Psoas muscle (tissue), 8 donors: ENCODE measurements around the gene VEZT. TPM values are rescaled to one million over a fixed set of nuclear protein-coding genes. Genes with fewer than 3 reads are reported as not detected.
A peak's percentile ranks its signal among the peaks of the same experiment; 100 is the strongest.

Experiments
- ATAC-seq, 4 donors: fragments of 200-7000 bp; cut with Tn5 transposase; one replicate each; pipeline ENCODE4 v1.9.1; 2020; ENCODE audit warnings: moderate library complexity in 3 of 4, mild to moderate bottlenecking in 2 of 4
- DNase-seq, 2 donors: peaks; one replicate each; pipeline ENCODE4 v3.0.0-alpha.2; 2020
- H3K27ac ChIP-seq: fragments of 200-600 bp; one replicate; pipeline ENCODE4 v1.8.0; 2022
- H3K27me3 ChIP-seq, 3 donors: fragments of 200-600 bp in 1 of 3; one replicate each; pipeline versions ENCODE4 v1.6.1 to v1.8.0; 2013 to 2022; ENCODE audit warnings: low read length in 2 of 3, mild to moderate bottlenecking in 2 of 3, moderate library complexity in 1 of 3; ENCODE audit not compliant: insufficient read depth in 3 of 3
- H3K36me3 ChIP-seq, 2 donors: fragments of 200-600 bp in 1 of 2; one replicate each; pipeline versions ENCODE4 v1.6.1 to v1.8.0; 2013 to 2022; ENCODE audit warnings: low read depth in 1 of 2, mild to moderate bottlenecking in 1 of 2, moderate library complexity in 1 of 2; ENCODE audit not compliant: insufficient read depth in 1 of 2
- H3K4me1 ChIP-seq: fragments of 200-600 bp; one replicate; pipeline ENCODE4 v1.8.0; 2022
- H3K4me3 ChIP-seq: fragments of 200-600 bp; one replicate; pipeline ENCODE4 v1.8.0; 2022; ENCODE audit warnings: mild to moderate bottlenecking
- H3K9me3 ChIP-seq: fragments of 200-600 bp; one replicate; pipeline ENCODE4 v1.8.0; 2022
- CTCF ChIP-seq: fragments of 200-600 bp; IDR thresholded peaks from one replicate; pipeline ENCODE4 v1.8.0; 2022; ENCODE audit warnings: antibody characterized with exemption
- WGBS, 3 donors: extraction: QIAGEN DNeasy Blood & Tissue Kit; methylation state at CpG; one replicate each; pipeline versions ENCODE4 v1.1.6 to v1.1.7; 2013; 5-methylcytosine and 5-hydroxymethylcytosine counted together
- intact Hi-C, 2 donors: fragments of 100-400 bp; cut with DNase I; formaldehyde crosslinking; loops; one replicate each; pipeline versions ENCODE4 v1.11.0 to v1.14.2; 2022
- polyA plus RNA-seq, 3 donors: library from polyadenylated mRNA; stranded (reverse); fragments of 200-250 nt; gene quantifications; one replicate each; pipeline ENCODE4 v1.2.3, GENCODE V29; 2013
- total RNA-seq, 4 donors: library from RNA; stranded (reverse); fragmentation: NEBNext Ultra II Directional in 2 of 4; extraction: Animal tissue kit (Norgen Biotek cat#: 25700) in 2 of 4; gene quantifications; one replicate each; pipeline versions ENCODE4 v1.2.1 to v1.2.4, GENCODE V29; 2021 to 2023
- donor health status: healthy with polysubstance abuse.
- donor health status: DM: no; HTN: no; CAD: no; lungs with moderate emphysema.
- donor health status: Bipolar disorder and iron deficiency.
- donor health status: healthy.
- donor health status: DM: yes; HTN: yes; CAD: no.
- donor health status: DM: no; HTN: no; CAD: no.
- donor health status: DM: no; HTN: no; CAD: no.
- donor health status: DM: yes; HTN: yes; CAD: no.

VEZT gene
- total and polyA plus RNA-seq, 7 donors = 31.6 to 121 (median 83.2) TPM

DNA sequence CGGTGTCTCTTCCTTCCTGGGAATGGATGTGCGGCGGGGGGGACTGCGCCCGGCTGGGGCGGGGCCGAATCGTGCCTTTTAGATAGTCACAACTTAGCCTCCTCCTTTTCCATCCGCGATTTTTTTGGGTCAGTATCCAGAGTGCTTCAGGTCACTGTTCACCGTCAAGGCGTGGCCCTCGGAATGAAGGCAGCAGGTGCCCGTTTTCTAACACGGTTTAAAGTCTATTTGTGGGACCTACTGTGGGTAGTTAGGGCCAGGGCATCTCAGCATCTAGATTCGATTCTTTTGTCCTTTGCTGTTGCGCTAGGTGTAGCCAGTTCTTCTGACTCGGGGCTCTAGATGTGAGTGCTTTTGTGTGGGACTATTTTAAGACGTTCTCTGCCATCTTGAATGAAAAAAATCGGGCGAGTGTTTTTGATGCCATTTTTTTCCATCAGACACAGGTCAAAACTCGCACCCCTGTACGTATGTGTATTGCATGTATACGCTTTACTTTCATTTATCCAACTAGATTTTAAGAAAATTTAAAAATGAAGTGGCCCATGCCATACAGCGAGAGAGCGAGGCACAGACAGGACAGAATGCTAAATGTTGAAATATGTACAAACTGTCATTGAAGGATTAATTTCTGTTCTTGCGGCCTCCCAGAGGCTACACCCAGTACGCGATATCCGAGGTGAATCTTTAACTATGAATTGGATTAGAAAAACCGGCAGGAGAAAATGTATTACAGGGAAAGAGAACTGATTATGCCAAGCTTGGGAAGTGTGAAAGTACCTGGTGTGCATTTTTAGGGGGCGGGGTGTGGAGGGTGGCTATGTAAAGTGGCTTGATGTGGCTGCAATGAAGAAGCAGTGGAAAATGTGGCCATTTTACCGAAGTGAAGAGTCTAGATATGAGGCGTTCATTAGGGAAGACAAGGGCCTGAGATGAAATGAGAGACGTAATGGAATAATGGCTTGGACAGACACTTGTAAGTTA lies 835 bp downstream of the VEZT start:
- ATAC-seq = no peak
- Histone ChIP-seq H3K4me1 (peaks cover 48% of the 10 kb centered on the region), H3K27ac (peak overlapping the region; percentile 91), H3K27me3 (no peaks in the 10 kb centered on the region), H3K9me3 (no peaks in the 10 kb centered on the region), H3K4me3 (peak overlapping the region; percentile 88), H3K36me3 (no peaks in the 10 kb centered on the region)
- WGBS, 3 donors = 1% methylated on average over 35 of the region's 35 CpGs
- intact Hi-C loops = loop anchor here in 1 of 2 donors (5.0 kb wide), 2 partner anchors 101 to 146 kb away; partner anchors contain the start of gene NR2C1
- no peak for DNase-seq
- TF ChIP-seq CTCF = no peak

- ATAC-seq = no peak
Observed at GRCh38 chr12:95220190-95220589, 2.6 kb downstream of the VEZT start.

GRCh38 chr12:95220726-95221125 lies 3.1 kb downstream of the VEZT start:
- no peak for TF ChIP-seq CTCF
- Histone ChIP-seq H3K27ac (no peak overlapping the region), H3K27me3 (no peaks in the 10 kb centered on the region), H3K4me3 (no peak overlapping the region), H3K4me1 (peaks cover 56% of the 10 kb centered on the region), H3K36me3 (no peaks in the 10 kb centered on the region), H3K9me3 (no peaks in the 10 kb centered on the region)
- ATAC-seq = no peak
- no peak for DNase-seq
- intact Hi-C loops = no loop called here

More at GRCh38 chr12:95220190-95220589, 2.6 kb downstream of the VEZT start:
- Histone ChIP-seq H3K4me1 (peaks cover 60% of the 10 kb centered on the region), H3K36me3 (no peaks in the 10 kb centered on the region), H3K27ac (no peak overlapping the region), H3K9me3 (no peaks in the 10 kb centered on the region), H3K27me3 (no peaks in the 10 kb centered on the region), H3K4me3 (no peak overlapping the region)
- DNase-seq = no peak
- intact Hi-C loops = no loop called here
- 94 to 96% (median 96%) methylated on average over 4 of the region's 4 CpGs for WGBS, 3 donors
- no peak for TF ChIP-seq CTCF

- 90 to 95% (median 90%) methylated on average over 8 of the region's 8 CpGs for WGBS, 3 donors
- DNase-seq = no peak
- TF ChIP-seq CTCF = no peak
- Histone ChIP-seq H3K36me3 (no peaks in the 10 kb centered on the region), H3K9me3 (no peaks in the 10 kb centered on the region), H3K27me3 (no peaks in the 10 kb centered on the region), H3K4me1 (peaks cover 59% of the 10 kb centered on the region), H3K4me3 (no peak overlapping the region), H3K27ac (no peak overlapping the region)
- ATAC-seq = peak in 3 of 4 donors; percentile 55 to 64 (median 62)
- intact Hi-C loops = no loop called here
Observed at GRCh38 chr12:95224202-95225170, 6.9 kb downstream of the VEZT start.
